Lower leg skin (tissue), 3 donors: ENCODE measurements around the gene PLXNA2.

Source experiments
- CTCF ChIP-seq, 3 donors: fragments of 450-650 bp; IDR thresholded peaks; one replicate each; pipeline ENCODE4 v1.5.1; 2016; ENCODE audit warnings: antibody characterized with exemption in 3 of 3, mild to moderate bottlenecking in 3 of 3, moderate library complexity in 2 of 3
- POLR2A ChIP-seq, 2 donors: fragments of 450-650 bp; IDR thresholded peaks; one replicate each; pipeline ENCODE4 v1.6.1; 2016 to 2017; ENCODE audit warnings: antibody characterized with exemption in 2 of 2, mild to moderate bottlenecking in 1 of 2, moderate library complexity in 1 of 2

GRCh38 chr1:208036918-208037766, 207.0 kb downstream of the PLXNA2 start:
- TF ChIP-seq CTCF (IDR thresholded peaks at IDR 0.05): no peak
- no peak for TF ChIP-seq POLR2A (IDR thresholded peaks at IDR 0.05)
